ENCODE data around the gene RAG1. TPM values are rescaled to one million over a fixed set of nuclear protein-coding genes. Genes with fewer than 3 reads are reported as not detected.

The RAG1 gene
- total RNA-seq, 3 donors from 2014 or later, result 0.32 to 1.5 (median 1.3) TPM

DNA sequence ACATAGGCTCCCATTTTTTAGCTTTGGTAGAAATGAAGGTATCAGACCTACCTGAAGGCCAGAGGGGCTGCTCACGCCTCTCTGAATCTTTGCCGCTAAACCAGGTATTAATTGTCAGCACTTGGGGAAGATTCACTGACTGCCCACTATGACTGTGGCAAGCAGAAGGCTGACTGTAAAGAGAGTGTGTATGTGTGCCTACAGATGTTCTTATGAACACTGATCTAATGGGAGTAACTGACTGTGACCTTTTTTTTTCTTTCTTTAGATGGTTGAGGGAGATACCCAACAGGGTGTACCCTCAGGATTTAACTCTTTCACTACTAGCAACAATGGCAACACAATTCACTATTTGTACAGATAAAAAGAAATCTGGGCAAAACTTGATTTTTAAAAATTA is 30.2 kb downstream of the RAG1 start, which contains the start of gene RAG2:
Gene RAG2, minus strand, starts transcription at position 186 of the 400 bp plus-strand sequence. CDS start 4,068 bp downstream, outside the sequence.
- intact Hi-C loops (cut with DNase I; ENCODE audit: low total_unique reads), result no loop called here
- no peak within 1 kb of the TSS for H3K27ac ChIP-seq

DNA sequence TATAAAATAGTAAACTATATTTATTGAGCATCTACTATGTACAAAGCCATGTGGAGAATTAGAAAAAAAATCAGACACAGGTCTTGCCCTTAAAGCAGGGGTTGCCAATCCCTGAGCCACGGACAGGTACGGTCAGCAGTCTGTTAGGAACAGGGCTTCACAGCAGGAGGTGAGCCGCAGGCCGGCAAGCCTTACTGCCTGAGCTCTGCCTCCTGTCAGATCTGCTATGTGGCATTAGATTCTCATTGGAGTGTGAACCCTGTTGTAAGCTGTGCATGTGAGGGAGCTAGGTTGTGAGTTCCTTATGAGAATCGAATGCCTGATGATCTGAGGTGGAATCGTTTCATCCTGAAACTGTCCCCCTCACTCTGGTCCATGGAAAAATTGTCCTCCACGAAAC is 32.4 kb downstream of the RAG1 start:
- Histone ChIP-seq H3K4me1 (peaks cover 0 to 7% of the 10 kb centered on the region in 2 donors), H3K27ac (no peak overlapping the region), H3K9me3 (no peaks in the 10 kb centered on the region), H3K4me3 (no peak overlapping the region), H3K36me3 (no peaks in the 10 kb centered on the region), H3K27me3 (no peaks in the 10 kb centered on the region)
- intact Hi-C loops (cut with DNase I; ENCODE audit: low total_unique reads), result no loop called here
- TF ChIP-seq POLR2A (IDR thresholded peaks at IDR 0.05) (no peak), POLR2AphosphoS5 (IDR thresholded peaks at IDR 0.05) (no peak)
- TF ChIP-seq, protein P1, sequence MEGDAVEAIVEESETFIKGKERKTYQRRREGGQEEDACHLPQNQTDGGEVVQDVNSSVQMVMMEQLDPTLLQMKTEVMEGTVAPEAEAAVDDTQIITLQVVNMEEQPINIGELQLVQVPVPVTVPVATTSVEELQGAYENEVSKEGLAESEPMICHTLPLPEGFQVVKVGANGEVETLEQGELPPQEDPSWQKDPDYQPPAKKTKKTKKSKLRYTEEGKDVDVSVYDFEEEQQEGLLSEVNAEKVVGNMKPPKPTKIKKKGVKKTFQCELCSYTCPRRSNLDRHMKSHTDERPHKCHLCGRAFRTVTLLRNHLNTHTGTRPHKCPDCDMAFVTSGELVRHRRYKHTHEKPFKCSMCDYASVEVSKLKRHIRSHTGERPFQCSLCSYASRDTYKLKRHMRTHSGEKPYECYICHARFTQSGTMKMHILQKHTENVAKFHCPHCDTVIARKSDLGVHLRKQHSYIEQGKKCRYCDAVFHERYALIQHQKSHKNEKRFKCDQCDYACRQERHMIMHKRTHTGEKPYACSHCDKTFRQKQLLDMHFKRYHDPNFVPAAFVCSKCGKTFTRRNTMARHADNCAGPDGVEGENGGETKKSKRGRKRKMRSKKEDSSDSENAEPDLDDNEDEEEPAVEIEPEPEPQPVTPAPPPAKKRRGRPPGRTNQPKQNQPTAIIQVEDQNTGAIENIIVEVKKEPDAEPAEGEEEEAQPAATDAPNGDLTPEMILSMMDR (IDR thresholded peaks at IDR 0.05), result no peak
- no peak for DNase-seq (ENCODE audit: low spot score in 2 of 2)

More for the DNA sequence above, 30.2 kb downstream of the RAG1 start, which contains the start of gene RAG2:
- peaks cover 0 to 9% of the 10 kb centered on the region in 2 donors for H3K4me1 ChIP-seq
- TF ChIP-seq, protein P1 (IDR thresholded peaks at IDR 0.05), result no peak
- TF ChIP-seq POLR2A (IDR thresholded peaks at IDR 0.05) (no peak), POLR2AphosphoS5 (IDR thresholded peaks at IDR 0.05) (no peak)
- no peaks in the 10 kb centered on the region for H3K36me3 ChIP-seq
- no peak within 1 kb of the TSS for H3K4me3 ChIP-seq
- no peaks in the 10 kb centered on the region for H3K27me3 ChIP-seq
- no peak for DNase-seq (ENCODE audit: low spot score in 2 of 2)
- no peaks in the 10 kb centered on the region for H3K9me3 ChIP-seq

DNA sequence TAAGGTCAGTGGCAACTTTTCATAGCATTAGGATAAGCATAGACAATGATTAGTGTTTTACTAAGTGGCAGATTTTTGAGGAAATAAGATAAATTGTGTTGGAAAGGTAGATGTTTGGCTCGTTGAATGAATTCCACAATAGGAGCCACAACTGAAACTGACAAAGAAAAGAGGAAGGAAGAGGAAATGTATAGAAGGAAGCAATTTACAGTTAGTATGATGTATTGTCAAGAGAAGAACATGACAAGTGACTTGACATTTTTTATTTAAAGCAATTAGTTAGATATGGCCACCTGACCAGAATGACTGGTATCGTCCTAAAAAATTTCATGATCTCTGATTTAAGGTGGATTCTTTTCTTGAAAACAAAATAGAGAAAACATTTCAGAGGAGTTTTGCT is 33.3 kb downstream of the RAG1 start:
- H3K9me3 ChIP-seq, result no peaks in the 10 kb centered on the region
- no peak overlapping the region for H3K27ac ChIP-seq
- intact Hi-C loops (cut with DNase I; ENCODE audit: low total_unique reads), result no loop called here
- TF ChIP-seq POLR2A (IDR thresholded peaks at IDR 0.05) (no peak), POLR2AphosphoS5 (IDR thresholded peaks at IDR 0.05) (no peak)
- TF ChIP-seq, protein P1 (IDR thresholded peaks at IDR 0.05), result no peak
- no peak overlapping the region for H3K4me3 ChIP-seq
- H3K36me3 ChIP-seq, result no peaks in the 10 kb centered on the region
- no peaks in the 10 kb centered on the region for H3K27me3 ChIP-seq
- DNase-seq (ENCODE audit: low spot score in 2 of 2), result no peak
- H3K4me1 ChIP-seq, result no peaks in the 10 kb centered on the region

DNA sequence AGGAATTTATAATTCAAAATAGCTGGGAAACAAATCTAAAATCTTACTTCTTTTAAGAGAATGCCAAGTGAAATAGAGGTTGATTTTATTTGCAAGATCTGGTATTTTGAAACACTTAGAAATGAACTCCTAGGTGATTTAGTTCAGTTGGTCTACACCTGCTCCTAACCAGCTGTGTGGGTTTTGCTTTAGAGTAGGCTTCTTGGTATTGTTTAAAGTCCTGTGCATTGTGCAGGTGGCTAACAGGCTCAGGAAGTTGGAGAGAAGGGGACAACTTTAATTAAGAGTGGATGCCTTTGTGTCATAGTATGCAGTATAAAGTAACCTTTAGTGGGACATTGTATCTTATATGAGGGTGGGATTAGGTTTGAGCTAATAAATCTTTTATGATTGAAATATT is 34.3 kb downstream of the RAG1 start:
- Histone ChIP-seq H3K27ac (no peak overlapping the region), H3K4me1 (no peaks in the 10 kb centered on the region), H3K9me3 (no peaks in the 10 kb centered on the region), H3K27me3 (no peaks in the 10 kb centered on the region), H3K4me3 (no peak overlapping the region), H3K36me3 (no peaks in the 10 kb centered on the region)
- intact Hi-C loops (cut with DNase I; ENCODE audit: low total_unique reads), result no loop called here
- no peak for DNase-seq (ENCODE audit: low spot score in 2 of 2)
- TF ChIP-seq POLR2AphosphoS5 (IDR thresholded peaks at IDR 0.05) (no peak), POLR2A (IDR thresholded peaks at IDR 0.05) (no peak)
- TF ChIP-seq, protein P1 (IDR thresholded peaks at IDR 0.05), result no peak

DNA sequence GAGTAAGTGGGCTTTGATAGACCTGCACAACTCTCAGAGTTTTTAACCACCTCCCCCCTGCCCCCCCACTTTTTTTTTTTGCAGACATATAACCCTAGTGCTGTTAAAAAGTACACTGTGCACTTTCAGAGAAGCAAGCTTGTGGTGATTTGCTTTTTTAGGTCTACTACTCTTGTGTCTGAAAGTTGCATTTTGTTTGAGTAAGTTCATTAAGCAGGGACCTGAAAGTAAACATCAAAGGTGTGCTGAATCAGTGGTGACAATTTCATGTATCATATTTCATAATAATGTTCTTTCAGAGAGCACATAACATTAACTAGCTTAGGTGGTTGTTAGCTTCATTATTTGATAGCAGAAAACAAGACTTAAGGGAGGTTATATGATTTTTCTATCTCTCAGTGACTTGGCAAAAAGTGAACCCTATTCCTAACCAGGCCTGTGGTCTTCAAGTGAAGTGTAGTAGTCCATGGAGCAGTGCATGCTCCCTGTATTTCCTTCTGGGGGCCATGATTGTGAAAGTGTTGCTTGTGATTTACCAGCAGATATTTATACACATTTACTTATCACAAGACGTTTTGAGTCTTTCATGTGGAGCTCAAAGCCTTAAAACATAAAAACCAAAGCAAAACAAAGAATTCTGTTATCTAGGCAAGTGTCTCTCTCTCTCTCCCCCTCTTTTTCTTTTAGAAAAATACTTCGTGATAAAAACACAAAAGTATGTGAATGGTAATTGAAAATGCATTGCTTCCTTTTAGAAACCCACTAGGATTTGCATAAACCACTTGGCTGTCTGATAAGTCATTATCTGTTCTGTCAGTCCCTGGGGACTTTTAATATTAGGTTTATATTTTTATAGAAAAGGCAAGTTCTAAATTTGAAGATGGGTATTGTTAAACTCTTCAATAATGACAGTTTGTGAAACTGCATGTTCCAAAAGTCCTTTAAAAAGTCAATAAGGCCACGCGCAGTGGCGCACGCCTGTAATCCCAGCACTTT is 37.7 kb downstream of the RAG1 start:
- Histone ChIP-seq H3K9me3 (no peaks in the 10 kb centered on the region), H3K36me3 (no peaks in the 10 kb centered on the region), H3K27ac (no peak overlapping the region), H3K4me3 (no peak overlapping the region), H3K4me1 (no peaks in the 10 kb centered on the region), H3K27me3 (no peaks in the 10 kb centered on the region)
- TF ChIP-seq, protein P1 (IDR thresholded peaks at IDR 0.05), result no peak
- TF ChIP-seq POLR2A (IDR thresholded peaks at IDR 0.05), result no peak
- TF ChIP-seq POLR2AphosphoS5 (IDR thresholded peaks at IDR 0.05), result no peak
- intact Hi-C loops (cut with DNase I; ENCODE audit: low total_unique reads), result no loop called here
- DNase-seq (ENCODE audit: low spot score in 2 of 2), result no peak
